GM23248 (cell line): ENCODE measurements around the gene BET1.

Experiments
- EZH2 ChIP-seq: fragments of 200-600 bp; sonication (generic); IDR thresholded peaks from 2 replicates; pipeline ENCODE4 v1.6.1; 2018; ENCODE audit warnings: antibody characterized with exemption, mild to moderate bottlenecking; ENCODE audit not compliant: insufficient read depth, poor library complexity, severe bottlenecking
- EZH2phosphoT487 ChIP-seq: fragments of 200-600 bp; sonication (generic); IDR thresholded peaks from 2 replicates; pipeline ENCODE4 v1.6.1; 2018; ENCODE audit warnings: antibody characterized with exemption, moderate library complexity, mild to moderate bottlenecking, low read depth; ENCODE audit not compliant: insufficient read depth

GRCh38 chr7:93977211-93977950 lies 26.8 kb downstream of the BET1 start:
- no peak for TF ChIP-seq EZH2
- no peak for TF ChIP-seq EZH2phosphoT487
